ENCODE data around the gene MACC1. TPM values are rescaled to one million over a fixed set of nuclear protein-coding genes. Genes with fewer than 3 reads are reported as not detected.

MACC1 gene
- total and polyA plus RNA-seq, 9 of the 15 experiments (the other 6 are each of a cell fraction or from before 2014, with no cell fraction given), result 5.9 to 30.2 (median 10.4) TPM

DNA sequence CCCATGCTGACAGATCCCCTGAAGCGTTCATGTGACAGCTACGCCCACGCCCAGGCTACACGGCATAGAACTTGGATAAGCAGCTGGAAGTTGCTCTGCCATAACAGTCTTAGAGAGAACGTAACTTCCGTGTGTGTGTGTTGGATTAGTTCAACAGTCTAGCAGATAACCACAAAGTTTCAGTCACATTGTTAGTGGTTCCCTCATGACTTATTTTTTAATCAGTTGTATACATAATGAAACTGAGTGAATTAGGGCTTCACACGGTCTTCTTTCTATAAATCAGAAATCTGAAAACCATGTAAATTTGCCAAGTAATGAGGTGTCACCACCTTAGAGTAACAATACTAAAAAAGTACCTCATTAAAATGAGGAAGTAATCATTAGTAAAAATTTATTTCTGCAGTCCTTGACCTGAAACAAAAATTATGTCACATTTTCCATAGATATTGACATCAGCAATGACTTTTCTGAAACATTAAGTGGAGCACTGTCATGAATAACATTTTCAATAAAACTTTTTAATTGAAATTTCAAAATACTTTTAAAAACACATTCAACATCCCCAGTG lies 21.7 kb upstream of the MACC1 start (continued):
- TF ChIP-seq ZNF609 (CRISPR knock-in tag; IDR thresholded peaks at IDR 0.05; ENCODE audit: borderline replicate concordance) (no peak), BCL6 (CRISPR knock-in tag; IDR thresholded peaks at IDR 0.05) (no peak), CCAR2 (IDR thresholded peaks at IDR 0.05; ENCODE audit: low read depth, low read length) (no peak), ZNF318 (IDR thresholded peaks at IDR 0.05; ENCODE audit: borderline replicate concordance in 1 of 2, low read depth in 1 of 2) (no peak; a peak in 1 of 4 replicates), ARID2 (IDR thresholded peaks at IDR 0.05) (no peak), NFATC3 (IDR thresholded peaks at IDR 0.05) (no peak), ZBTB2 (IDR thresholded peaks at IDR 0.05) (no peak), PURB (CRISPR knock-in tag; IDR thresholded peaks at IDR 0.05; ENCODE audit: low read depth) (no peak), DEAF1 (CRISPR knock-in tag; IDR thresholded peaks at IDR 0.05) (no peak), FIP1L1 (IDR thresholded peaks at IDR 0.05; ENCODE audit: low read depth, low read length, poor library complexity, severe bottlenecking) (no peak), CBX1 (IDR thresholded peaks at IDR 0.05; ENCODE audit: low read depth) (no peak)
